HFFc6 (cell line): ENCODE results near the gene SYNGR3. TPM values are rescaled to one million over a fixed set of nuclear protein-coding genes. Genes with fewer than 3 reads are reported as not detected.

Source experiments
- DNase-seq: peaks from one replicate; pipeline ENCODE4 v3.0.0-alpha.2; 2018
- H3K27ac Mint-ChIP-seq: 2 replicates; pipeline ENCODE4 v1.8.0; 2020; ENCODE audit warnings: mild to moderate bottlenecking, mixed read lengths
- H3K27me3 Mint-ChIP-seq: 2 replicates; pipeline ENCODE4 v1.8.0; 2021; ENCODE audit warnings: mild to moderate bottlenecking, moderate library complexity, mixed read lengths; ENCODE audit not compliant: insufficient read depth
- H3K36me3 Mint-ChIP-seq: 2 replicates; pipeline ENCODE4 v1.8.0; 2021; ENCODE audit warnings: low read depth, mixed read lengths
- H3K4me1 Mint-ChIP-seq: 2 replicates; pipeline ENCODE4 v1.8.0; 2020; ENCODE audit warnings: low read depth, mixed read lengths
- H3K4me3 Mint-ChIP-seq: 2 replicates; pipeline ENCODE4 v1.8.0; 2020; ENCODE audit warnings: mild to moderate bottlenecking, moderate library complexity, mixed read lengths
- H3K9me3 Mint-ChIP-seq: 2 replicates; pipeline ENCODE4 v1.8.0; 2020; ENCODE audit warnings: mild to moderate bottlenecking, mixed read lengths
- total RNA-seq, 6 experiments: library from RNA; stranded (reverse); fragmentation: NEBNext Ultra II Directional; extraction: Animal tissue kit (Norgen Biotek cat#: 25700); gene quantifications; 2 replicates in 1 of 6; 3 replicates in 5 of 6; pipeline ENCODE4 v1.2.3, GENCODE V29; 2021
- TF ChIP-seq, protein P1 (sequence below): fragments of 200-600 bp; sonication (generic); IDR thresholded peaks from 2 replicates; pipeline ENCODE4 v1.5.0; 2021; ENCODE audit warnings: antibody characterized with exemption, mild to moderate bottlenecking

SYNGR3 gene
- total RNA-seq, 6 experiments from 2014 or later: 0.96 to 1.4 (median 1.2) TPM

GRCh38 chr16:2023092-2024031 lies 33.6 kb downstream of the SYNGR3 start:
- TF ChIP-seq, protein P1, sequence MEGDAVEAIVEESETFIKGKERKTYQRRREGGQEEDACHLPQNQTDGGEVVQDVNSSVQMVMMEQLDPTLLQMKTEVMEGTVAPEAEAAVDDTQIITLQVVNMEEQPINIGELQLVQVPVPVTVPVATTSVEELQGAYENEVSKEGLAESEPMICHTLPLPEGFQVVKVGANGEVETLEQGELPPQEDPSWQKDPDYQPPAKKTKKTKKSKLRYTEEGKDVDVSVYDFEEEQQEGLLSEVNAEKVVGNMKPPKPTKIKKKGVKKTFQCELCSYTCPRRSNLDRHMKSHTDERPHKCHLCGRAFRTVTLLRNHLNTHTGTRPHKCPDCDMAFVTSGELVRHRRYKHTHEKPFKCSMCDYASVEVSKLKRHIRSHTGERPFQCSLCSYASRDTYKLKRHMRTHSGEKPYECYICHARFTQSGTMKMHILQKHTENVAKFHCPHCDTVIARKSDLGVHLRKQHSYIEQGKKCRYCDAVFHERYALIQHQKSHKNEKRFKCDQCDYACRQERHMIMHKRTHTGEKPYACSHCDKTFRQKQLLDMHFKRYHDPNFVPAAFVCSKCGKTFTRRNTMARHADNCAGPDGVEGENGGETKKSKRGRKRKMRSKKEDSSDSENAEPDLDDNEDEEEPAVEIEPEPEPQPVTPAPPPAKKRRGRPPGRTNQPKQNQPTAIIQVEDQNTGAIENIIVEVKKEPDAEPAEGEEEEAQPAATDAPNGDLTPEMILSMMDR: peak; percentile 98
- H3K27ac Mint-ChIP-seq: peak overlapping the region; percentile 68
- H3K4me3 Mint-ChIP-seq: peak overlapping the region; percentile 80
- H3K27me3 Mint-ChIP-seq: peaks cover 9% of the 10 kb centered on the region
- H3K4me1 Mint-ChIP-seq: peaks cover 29% of the 10 kb centered on the region
- H3K36me3 Mint-ChIP-seq: no peaks in the 10 kb centered on the region
- H3K9me3 Mint-ChIP-seq: no peaks in the 10 kb centered on the region
- peak; percentile 80 for DNase-seq

GRCh38 chr16:2024032-2024420 lies 34.3 kb downstream of the SYNGR3 start:
- no peak for DNase-seq
- TF ChIP-seq, protein P1: no peak
- peaks cover 10% of the 10 kb centered on the region for H3K27me3 Mint-ChIP-seq
- H3K27ac Mint-ChIP-seq: no peak overlapping the region
- no peaks in the 10 kb centered on the region for H3K36me3 Mint-ChIP-seq
- no peak overlapping the region for H3K4me3 Mint-ChIP-seq
- peaks cover 34% of the 10 kb centered on the region for H3K4me1 Mint-ChIP-seq
- H3K9me3 Mint-ChIP-seq: no peaks in the 10 kb centered on the region

GRCh38 chr16:2025251-2025650 lies 35.5 kb downstream of the SYNGR3 start:
- H3K27me3 Mint-ChIP-seq: peaks cover 8% of the 10 kb centered on the region
- DNase-seq: no peak
- H3K36me3 Mint-ChIP-seq: no peaks in the 10 kb centered on the region
- TF ChIP-seq, protein P1: no peak
- no peaks in the 10 kb centered on the region for H3K9me3 Mint-ChIP-seq
- no peak overlapping the region for H3K4me3 Mint-ChIP-seq
- H3K4me1 Mint-ChIP-seq: peaks cover 34% of the 10 kb centered on the region
- no peak overlapping the region for H3K27ac Mint-ChIP-seq

DNA sequence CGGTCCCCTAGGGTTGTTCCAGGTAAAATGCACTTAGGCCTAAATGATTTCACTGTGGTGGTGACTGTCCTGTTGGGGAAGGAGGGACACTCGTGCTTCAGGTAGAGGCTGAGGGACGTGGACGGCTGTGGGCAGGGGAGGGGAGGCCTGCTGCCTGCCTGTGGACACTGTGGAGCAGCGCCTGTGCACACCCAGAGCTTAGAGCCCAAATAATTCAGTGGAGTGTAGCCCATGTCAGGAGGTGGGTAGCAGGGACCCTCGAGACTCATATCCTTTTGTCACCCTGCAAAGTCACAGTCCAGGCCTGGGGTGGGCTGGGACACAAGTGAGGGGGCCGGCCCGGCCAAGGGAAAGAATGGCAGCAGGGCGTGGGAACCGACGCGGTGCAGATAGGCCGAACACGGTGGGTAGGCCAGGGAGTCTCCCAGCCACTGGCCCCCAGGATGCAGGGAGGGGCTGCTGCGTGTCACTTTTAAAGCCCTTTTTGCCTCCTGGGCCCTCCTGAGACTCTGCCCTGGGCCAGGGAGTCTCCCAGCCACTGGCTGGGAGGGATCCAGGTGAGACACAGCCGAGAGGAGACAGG lies 36.2 kb downstream of the SYNGR3 start:
- TF ChIP-seq, protein P1: no peak
- Mint-ChIP-seq H3K36me3 (no peaks in the 10 kb centered on the region), H3K4me1 (peaks cover 34% of the 10 kb centered on the region), H3K4me3 (peak overlapping the region; percentile 58), H3K27ac (no peak overlapping the region), H3K27me3 (peaks cover 5% of the 10 kb centered on the region), H3K9me3 (no peaks in the 10 kb centered on the region)
- DNase-seq: no peak

GRCh38 chr16:2026461-2027023 lies 36.8 kb downstream of the SYNGR3 start, which contains the start of gene NHERF2:
TSS of gene NHERF2 (plus strand) at chr16:2026902. CDS start at chr16:2027006, 104 bp downstream.
- Mint-ChIP-seq H3K36me3 (no peaks in the 10 kb centered on the region), H3K9me3 (no peaks in the 10 kb centered on the region), H3K27ac (peak within 1 kb of the TSS; percentile 72), H3K4me1 (peaks cover 34% of the 10 kb centered on the region), H3K4me3 (peak within 1 kb of the TSS; percentile 93), H3K27me3 (peaks cover 5% of the 10 kb centered on the region)
- no peak for DNase-seq
- TF ChIP-seq, protein P1: no peak
